ENCODE measurements around the gene LGMN. TPM values are rescaled to one million over a fixed set of nuclear protein-coding genes. Genes with fewer than 3 reads are reported as not detected.

The LGMN gene
- total RNA-seq, 4 donors from 2014 or later, result 161 to 193 (median 175) TPM

GRCh38 chr14:92665661-92666110 is 82.7 kb downstream of the LGMN start:
- TF ChIP-seq, protein P1, sequence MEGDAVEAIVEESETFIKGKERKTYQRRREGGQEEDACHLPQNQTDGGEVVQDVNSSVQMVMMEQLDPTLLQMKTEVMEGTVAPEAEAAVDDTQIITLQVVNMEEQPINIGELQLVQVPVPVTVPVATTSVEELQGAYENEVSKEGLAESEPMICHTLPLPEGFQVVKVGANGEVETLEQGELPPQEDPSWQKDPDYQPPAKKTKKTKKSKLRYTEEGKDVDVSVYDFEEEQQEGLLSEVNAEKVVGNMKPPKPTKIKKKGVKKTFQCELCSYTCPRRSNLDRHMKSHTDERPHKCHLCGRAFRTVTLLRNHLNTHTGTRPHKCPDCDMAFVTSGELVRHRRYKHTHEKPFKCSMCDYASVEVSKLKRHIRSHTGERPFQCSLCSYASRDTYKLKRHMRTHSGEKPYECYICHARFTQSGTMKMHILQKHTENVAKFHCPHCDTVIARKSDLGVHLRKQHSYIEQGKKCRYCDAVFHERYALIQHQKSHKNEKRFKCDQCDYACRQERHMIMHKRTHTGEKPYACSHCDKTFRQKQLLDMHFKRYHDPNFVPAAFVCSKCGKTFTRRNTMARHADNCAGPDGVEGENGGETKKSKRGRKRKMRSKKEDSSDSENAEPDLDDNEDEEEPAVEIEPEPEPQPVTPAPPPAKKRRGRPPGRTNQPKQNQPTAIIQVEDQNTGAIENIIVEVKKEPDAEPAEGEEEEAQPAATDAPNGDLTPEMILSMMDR (IDR thresholded peaks at IDR 0.05), result no peak
- no peak for DNase-seq (ENCODE audit: low spot score)
- ATAC-seq (ENCODE audit: low FRiP score), result no peak

GRCh38 chr14:92663049-92663448 is 85.4 kb downstream of the LGMN start:
- DNase-seq (ENCODE audit: low spot score) (no peak), ATAC-seq (ENCODE audit: low FRiP score) (no peak)
- TF ChIP-seq, protein P1 (IDR thresholded peaks at IDR 0.05), result no peak

DNA sequence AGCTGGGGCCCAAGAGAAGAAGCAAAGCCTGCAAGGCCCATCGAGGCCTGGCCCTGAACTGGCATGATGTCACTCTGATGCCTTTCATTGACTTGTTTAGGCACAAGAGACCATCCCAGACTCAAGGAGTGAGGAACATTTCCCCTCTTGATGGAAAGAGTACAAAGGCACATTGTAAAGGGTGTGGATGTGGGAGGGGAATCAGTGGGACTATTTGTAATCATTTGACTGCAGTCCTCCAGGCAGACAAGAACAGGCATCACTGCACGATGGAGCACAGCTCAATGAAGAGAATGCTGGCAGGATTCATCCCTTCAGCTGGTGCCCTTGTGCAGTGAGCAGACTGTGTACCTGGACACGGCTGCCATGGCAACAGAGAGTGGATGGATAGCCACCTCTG is 87.9 kb downstream of the LGMN start:
- DNase-seq (ENCODE audit: low spot score) (no peak), ATAC-seq (ENCODE audit: low FRiP score) (no peak)
- TF ChIP-seq, protein P1 (IDR thresholded peaks at IDR 0.05), result no peak

GRCh38 chr14:92659765-92660561 is 88.5 kb downstream of the LGMN start:
- ATAC-seq (ENCODE audit: low FRiP score) (no peak), DNase-seq (ENCODE audit: low spot score) (no peak)
- TF ChIP-seq, protein P1 (IDR thresholded peaks at IDR 0.05), result no peak

DNA sequence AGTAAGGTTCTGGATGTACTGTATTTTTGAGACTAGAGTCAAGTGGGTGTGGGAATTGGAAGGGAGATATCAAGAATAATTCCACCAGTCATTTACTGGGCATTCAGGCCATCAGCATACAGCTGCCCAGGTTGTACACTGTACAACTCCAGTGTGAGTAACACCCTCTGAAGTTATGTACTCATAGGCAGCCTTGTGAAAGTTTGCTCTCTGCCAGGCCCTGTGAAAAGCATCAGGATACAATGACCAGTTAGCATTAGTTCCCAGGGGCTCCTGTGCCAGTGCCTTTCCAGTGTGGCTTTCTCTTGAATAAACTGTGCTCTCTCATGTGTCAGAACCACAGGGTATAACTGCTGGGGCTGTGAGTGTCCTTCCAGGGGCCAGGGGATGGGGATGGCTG is 89.7 kb downstream of the LGMN start:
- TF ChIP-seq, protein P1 (IDR thresholded peaks at IDR 0.05), result no peak
- no peak for ATAC-seq (ENCODE audit: low FRiP score)
- no peak for DNase-seq (ENCODE audit: low spot score)

- DNase-seq (ENCODE audit: low spot score), result no peak
- TF ChIP-seq, protein P1 (IDR thresholded peaks at IDR 0.05), result no peak
- ATAC-seq (ENCODE audit: low FRiP score), result no peak
These were observed 90.3 kb downstream of the LGMN start for GRCh38 chr14:92658160-92658559.
